Measurements from ENCODE around the gene ANKRA2.

ANKRA2 gene

DNA sequence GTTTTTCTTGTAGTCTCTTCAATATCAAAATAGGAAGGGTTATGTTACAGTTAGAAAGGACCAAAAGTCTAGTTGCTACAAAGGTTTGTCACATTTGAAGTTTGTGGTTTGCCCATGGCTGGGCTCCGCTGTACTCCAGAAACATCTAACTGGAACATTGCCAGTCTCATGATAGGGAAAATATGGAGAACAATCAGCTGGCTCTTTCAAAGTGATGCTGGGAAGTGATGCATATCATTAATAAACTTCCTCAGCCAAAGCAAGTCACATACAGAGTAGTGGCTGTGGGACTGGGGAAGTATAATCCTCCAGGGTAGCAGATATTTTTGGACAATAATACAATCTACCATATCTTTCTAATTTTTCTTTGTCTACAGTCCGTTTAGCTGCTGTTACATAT lies 58.4 kb downstream of the ANKRA2 start:
- FAIRE-seq, result no peak
- no peak for DNase-seq (ENCODE audit: insufficient read length, low spot score)

DNA sequence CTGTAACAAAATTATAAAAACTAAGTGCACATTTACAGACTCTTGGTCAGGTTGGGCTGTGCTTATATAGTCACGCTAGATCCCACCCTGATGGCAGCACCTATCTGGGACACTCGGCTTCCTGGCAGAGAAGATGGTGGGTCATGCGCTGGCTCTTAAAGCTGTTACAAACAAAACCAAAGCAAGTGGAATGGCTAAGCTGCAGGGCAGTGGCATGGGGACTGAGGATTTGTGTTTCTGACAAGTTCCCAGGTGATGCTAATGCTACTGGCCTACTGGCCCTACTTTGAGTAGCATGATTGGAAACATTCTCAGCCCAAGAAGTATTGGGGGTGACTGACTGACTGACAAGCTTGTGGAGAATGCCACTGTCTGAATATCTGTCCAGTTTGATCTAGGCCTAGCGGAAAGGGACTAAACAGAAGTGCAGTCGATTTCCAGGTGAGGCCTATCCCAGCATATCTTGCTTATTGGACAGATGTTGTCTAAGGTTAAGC lies 58.9 kb downstream of the ANKRA2 start:
- FAIRE-seq, result peak; percentile 77
- DNase-seq (ENCODE audit: insufficient read length, low spot score), result no peak

All from HTR-8/SVneo (cell line).